Right lobe of liver (tissue), 6 donors: ENCODE measurements around the gene CORO7. TPM values are rescaled to one million over a fixed set of nuclear protein-coding genes. Genes with fewer than 3 reads are reported as not detected.

Source experiments
- ATAC-seq, 4 donors: fragments of 200-7000 bp; cut with Tn5 transposase; one replicate each; pipeline ENCODE4 v1.9.1; 2020; ENCODE audit warnings: mild to moderate bottlenecking in 4 of 4, moderate library complexity in 4 of 4
- DNase-seq, 3 donors: peaks; one replicate each; pipeline ENCODE4 v3.0.0-alpha.2; 2020
- H3K27ac ChIP-seq, 3 donors: fragments of 200-600 bp; one replicate each; pipeline ENCODE4 v1.8.0; 2022
- H3K27me3 ChIP-seq, 2 donors: fragments of 200-600 bp; one replicate each; pipeline ENCODE4 v1.8.0; 2022
- H3K36me3 ChIP-seq, 4 donors: fragments of 200-600 bp; sonication (generic) in 1 of 4; one replicate each; pipeline versions ENCODE4 v1.5.1 to v1.8.0; 2017 to 2022; ENCODE audit warnings: control low read depth in 1 of 4
- H3K4me1 ChIP-seq, 4 donors: fragments of 200-600 bp; sonication (generic) in 1 of 4; one replicate each; pipeline versions ENCODE4 v1.5.1 to v1.8.0; 2017 to 2022; ENCODE audit warnings: control low read depth in 1 of 4
- H3K4me3 ChIP-seq, 3 donors: fragments of 200-600 bp; one replicate each; pipeline ENCODE4 v1.8.0; 2022
- H3K9me3 ChIP-seq, 4 donors: fragments of 200-600 bp; sonication (generic) in 1 of 4; one replicate each; pipeline versions ENCODE4 v1.5.1 to v1.8.0; 2017 to 2022; ENCODE audit warnings: control low read depth in 1 of 4
- CTCF ChIP-seq, 4 donors: fragments of 200-600 bp in 3 of 4; fragments of 450-650 bp in 1 of 4; IDR thresholded peaks; one replicate each; pipeline versions ENCODE4 v1.5.1 to v1.8.0; 2016 to 2022; ENCODE audit warnings: antibody characterized with exemption in 4 of 4, mild to moderate bottlenecking in 2 of 4
- POLR2A ChIP-seq: fragments of 450-650 bp; IDR thresholded peaks from one replicate; pipeline ENCODE4 v1.6.1; 2017; ENCODE audit warnings: antibody characterized with exemption, mild to moderate bottlenecking
- WGBS: methylation state at CpG from one replicate; pipeline ENCODE4 v1.1.6; 2018; ENCODE audit warnings: low coverage, low lambda C conversion rate; ENCODE audit not compliant: insufficient coverage; ENCODE audit errors: missing lambda C conversion rate; 5-methylcytosine and 5-hydroxymethylcytosine counted together
- intact Hi-C, 2 donors: fragments of 100-400 bp; cut with DNase I; formaldehyde crosslinking; loops; one replicate each; pipeline versions ENCODE4 v1.11.2 to v1.14.1; 2022
- small RNA-seq, 2 experiments: library from RNA; depleted of rRNA; stranded (forward); fragments of <200 nt; gene quantifications; one replicate each; pipeline ENCODE3, GENCODE V24; 2016
- total RNA-seq, 6 experiments: library from RNA; depleted of rRNA in 2 of 6; stranded (reverse); fragments of >200 nt in 2 of 6; fragmentation: NEBNext Ultra II Directional in 3 of 6; extraction: Animal tissue kit (Norgen Biotek cat#: 25700) in 3 of 6; gene quantifications; one replicate each; pipeline versions ENCODE4 v1.1.0 to v1.2.4, GENCODE V29; 2016 to 2023
- donor health status: DM: no; HTN: yes; CAD: no.
- donor health status: DM: no; HTN: no; CAD: no.
- donor health status: DM: no; HTN: no; CAD: no.
- donor health status: DM: no; HTN: yes; CAD: no.
- donor health status: DM: no; HTN: yes; CAD: no.

The CORO7 gene
- total RNA-seq, 6 experiments from 2014 or later, result 7.8 to 22.9 (median 13.3) TPM

- intact Hi-C loops, result no loop called here
- no peak overlapping the region for H3K27ac ChIP-seq
- H3K4me1 ChIP-seq, result peaks cover 0 to 16% (median 2%) of the 10 kb centered on the region in 4 donors
- H3K4me3 ChIP-seq, result no peak overlapping the region
- no peak for DNase-seq
- H3K9me3 ChIP-seq, result no peaks in the 10 kb centered on the region
- no peak for ATAC-seq
- 89% methylated on average over 8 of the region's 14 CpGs for WGBS
- no peaks in the 10 kb centered on the region for H3K27me3 ChIP-seq
- H3K36me3 ChIP-seq, result no peaks in the 10 kb centered on the region
- TF ChIP-seq CTCF (IDR thresholded peaks at IDR 0.05) (no peak), POLR2A (no peak)
Measured at GRCh38 chr16:4309102-4309832, 107.1 kb downstream of the CORO7 start.

- DNase-seq (peak; percentile 95 to 97 (median 97)), ATAC-seq (peak; percentile 94 to 98 (median 96))
- 6% methylated on average over 19 of the region's 68 CpGs for WGBS
- Histone ChIP-seq H3K36me3 (no peaks in the 10 kb centered on the region), H3K27me3 (no peaks in the 10 kb centered on the region), H3K27ac (peak overlapping the region in 2 of 3 donors; percentile 17 to 52), H3K4me3 (peak overlapping the region; percentile 48 to 66 (median 55)), H3K9me3 (no peaks in the 10 kb centered on the region), H3K4me1 (peaks cover 0 to 7% (median 0%) of the 10 kb centered on the region in 4 donors)
- peak in 2 of 4 donors; percentile 16 to 34 for TF ChIP-seq CTCF (IDR thresholded peaks at IDR 0.05)
- TF ChIP-seq POLR2A, result peak; percentile 78
- intact Hi-C loops, result no loop called here
Measured at GRCh38 chr16:4307215-4308037, 109.0 kb downstream of the CORO7 start.

GRCh38 chr16:4306470-4307214 lies 109.8 kb downstream of the CORO7 start:
- Histone ChIP-seq H3K4me3 (peak overlapping the region; percentile 48 to 66 (median 55)), H3K27me3 (no peaks in the 10 kb centered on the region)
- DNase-seq, result no peak

More at GRCh38 chr16:4306470-4307214, 109.8 kb downstream of the CORO7 start:
- peak overlapping the region in 1 of 3 donors; percentile 17 for H3K27ac ChIP-seq
- no peaks in the 10 kb centered on the region for H3K36me3 ChIP-seq
- intact Hi-C loops, result no loop called here
- peaks cover 0 to 7% (median 0%) of the 10 kb centered on the region in 4 donors for H3K4me1 ChIP-seq
- no peaks in the 10 kb centered on the region for H3K9me3 ChIP-seq
- WGBS, result 70% methylated on average over 5 of the region's 16 CpGs
- TF ChIP-seq POLR2A (no peak), CTCF (IDR thresholded peaks at IDR 0.05) (no peak)
- no peak for ATAC-seq

Small RNAs within 50 kb of the gene (small RNA-seq; reads per million reads assigned to genes)
- 0 reads per million in 2 experiments for gene AC012676.2

Other genes starting within 250 kb of the CORO7 start
- under 1 TPM; 0.18 to 0.62 (median 0.28) TPM for gene SRL, start 174.5 kb downstream of the CORO7 start, total RNA-seq
- 1 to 10 TPM; 2.6 to 5.8 (median 3.7) TPM for gene TFAP4, start 143.6 kb downstream of the CORO7 start, total RNA-seq
- gene GLIS2, start 100.5 kb downstream of the CORO7 start, total RNA-seq, result 1 to 10 TPM in 5 of 6 experiments, under 1 TPM in 1; 0.79 to 2.6 (median 1.4) TPM
- gene PAM16, start 65.3 kb downstream of the CORO7 start, total RNA-seq, result 10 to 100 TPM; 27.9 to 45.9 (median 32.8) TPM
- gene VASN, start 44.7 kb downstream of the CORO7 start, total RNA-seq, result 10 to 100 TPM; 13.5 to 22.9 (median 16.8) TPM
- 100 to 1,000 TPM in 2 of 6 experiments, 10 to 100 TPM in 4; 36.4 to 110 (median 49.0) TPM for gene DNAJA3, start 9.3 kb upstream of the CORO7 start, total RNA-seq
- gene NMRAL1, start 58.0 kb upstream of the CORO7 start, total RNA-seq, result 10 to 100 TPM; 19.9 to 44.0 (median 35.5) TPM
- 10 to 100 TPM; 39.7 to 74.7 (median 55.4) TPM for gene HMOX2, start 59.8 kb upstream of the CORO7 start, total RNA-seq
- gene CDIP1, start 122.2 kb upstream of the CORO7 start, total RNA-seq, result 10 to 100 TPM; 15.7 to 23.2 (median 18.4) TPM
- gene C16orf96, start 139.7 kb upstream of the CORO7 start, total RNA-seq, result under 1 TPM in 5 of 6 experiments, not detected in 1; 0.06 to 0.24 (median 0.16) TPM
- 10 to 100 TPM in 4 of 6 experiments, 1 to 10 TPM in 2; 6.4 to 29.5 (median 17.2) TPM for gene UBALD1, start 198.3 kb upstream of the CORO7 start, total RNA-seq
- gene MGRN1, start 208.2 kb upstream of the CORO7 start, total RNA-seq, result 10 to 100 TPM; 42.5 to 67.3 (median 49.5) TPM